Testis (tissue), 3 donors: ENCODE measurements around the gene MOSMO. TPM values are rescaled to one million over a fixed set of nuclear protein-coding genes. Genes with fewer than 3 reads are reported as not detected.
"Not testable (repeated sequence)": the region's sequence is repeated elsewhere in the genome, so short reads cannot be mapped to it uniquely, and the experiment has no call there.

Experiments used
- DNase-seq: peaks from one replicate; pipeline ENCODE4 v3.0.0-alpha.2; 2019
- H3K27ac ChIP-seq, 2 donors: fragments of 200-600 bp; sonication (generic); one replicate each; pipeline ENCODE4 v1.5.1; 2019
- H3K27me3 ChIP-seq: fragments of 200-600 bp; sonication (generic); one replicate; pipeline ENCODE4 v1.5.1; 2019
- H3K36me3 ChIP-seq: fragments of 200-600 bp; sonication (generic); one replicate; pipeline ENCODE4 v1.5.1; 2017; ENCODE audit warnings: low read depth; ENCODE audit errors: missing control alignments
- H3K4me1 ChIP-seq: fragments of 200-600 bp; sonication (generic); one replicate; pipeline ENCODE4 v1.5.1; 2019
- H3K4me3 ChIP-seq, 2 donors: fragments of 200-600 bp; sonication (generic); one replicate each; pipeline ENCODE4 v1.5.1; 2017 to 2019
- H3K9me3 ChIP-seq: fragments of 200-600 bp; sonication (generic); one replicate; pipeline ENCODE4 v1.5.1; 2017
- POLR2A ChIP-seq: fragments of 450-650 bp; IDR thresholded peaks from one replicate; pipeline ENCODE4 v1.6.1; 2017; ENCODE audit warnings: antibody characterized with exemption, mild to moderate bottlenecking, moderate library complexity
- WGBS, 2 donors: methylation state at CpG; one replicate each; pipeline ENCODE4 v1.1.5; 2018; 5-methylcytosine and 5-hydroxymethylcytosine counted together
- intact Hi-C: fragments of 100-400 bp; cut with DNase I; formaldehyde crosslinking; loops from one replicate; pipeline ENCODE4 v1.15.1; 2023; ENCODE audit warnings: low total_unique reads
- polyA plus RNA-seq: library from polyadenylated mRNA; stranded (reverse); fragments of 350-450 nt; fragmentation: Illumina TruSeq; extraction: RNeasy Lipid Tissue Mini Kit (QIAGEN cat#74804); gene quantifications from one replicate; pipeline ENCODE4 v1.2.3, GENCODE V29; 2014; ENCODE audit warnings: low read depth, low replicate concordance; ENCODE audit not compliant: insufficient read depth
- total RNA-seq, 2 donors: library from RNA; depleted of rRNA; stranded (reverse); fragments of >200 nt; gene quantifications; one replicate each; pipeline ENCODE4 v1.2.3, GENCODE V29; 2016
- TF ChIP-seq, protein P1 (sequence below), 3 experiments: fragments of 450-650 bp in 2 of 3; fragments of 200-600 bp in 1 of 3; sonication (generic) in 1 of 3; IDR thresholded peaks; one replicate each; pipeline ENCODE4 v1.5.1; 2016 to 2019; ENCODE audit warnings: antibody characterized with exemption in 3 of 3, mild to moderate bottlenecking in 2 of 3, moderate library complexity in 1 of 3

The MOSMO gene
- total and polyA plus RNA-seq, 3 donors from 2014 or later, result 17.4 to 36.8 (median 33.4) TPM

GRCh38 chr16:22109258-22109898 is 101.5 kb downstream of the MOSMO start:
- Histone ChIP-seq H3K27ac (no peak overlapping the region), H3K9me3 (no peaks in the 10 kb centered on the region), H3K4me1 (no peaks in the 10 kb centered on the region), H3K4me3 (no peak overlapping the region), H3K27me3 (no peaks in the 10 kb centered on the region), H3K36me3 (no peaks in the 10 kb centered on the region)
- intact Hi-C loops, result no loop called here
- WGBS, 2 donors, result 69 to 79% methylated on average over 4 of the region's 4 CpGs
- DNase-seq, result no peak
- TF ChIP-seq POLR2A, result no peak
- TF ChIP-seq, protein P1, sequence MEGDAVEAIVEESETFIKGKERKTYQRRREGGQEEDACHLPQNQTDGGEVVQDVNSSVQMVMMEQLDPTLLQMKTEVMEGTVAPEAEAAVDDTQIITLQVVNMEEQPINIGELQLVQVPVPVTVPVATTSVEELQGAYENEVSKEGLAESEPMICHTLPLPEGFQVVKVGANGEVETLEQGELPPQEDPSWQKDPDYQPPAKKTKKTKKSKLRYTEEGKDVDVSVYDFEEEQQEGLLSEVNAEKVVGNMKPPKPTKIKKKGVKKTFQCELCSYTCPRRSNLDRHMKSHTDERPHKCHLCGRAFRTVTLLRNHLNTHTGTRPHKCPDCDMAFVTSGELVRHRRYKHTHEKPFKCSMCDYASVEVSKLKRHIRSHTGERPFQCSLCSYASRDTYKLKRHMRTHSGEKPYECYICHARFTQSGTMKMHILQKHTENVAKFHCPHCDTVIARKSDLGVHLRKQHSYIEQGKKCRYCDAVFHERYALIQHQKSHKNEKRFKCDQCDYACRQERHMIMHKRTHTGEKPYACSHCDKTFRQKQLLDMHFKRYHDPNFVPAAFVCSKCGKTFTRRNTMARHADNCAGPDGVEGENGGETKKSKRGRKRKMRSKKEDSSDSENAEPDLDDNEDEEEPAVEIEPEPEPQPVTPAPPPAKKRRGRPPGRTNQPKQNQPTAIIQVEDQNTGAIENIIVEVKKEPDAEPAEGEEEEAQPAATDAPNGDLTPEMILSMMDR (IDR thresholded peaks at IDR 0.05), result no peak

- H3K36me3 ChIP-seq, result not testable (repeated sequence)
- 75 to 87% methylated on average over 5 of the region's 5 CpGs for WGBS, 2 donors
Observed at GRCh38 chr16:22111629-22112028, 103.7 kb downstream of the MOSMO start.

DNA sequence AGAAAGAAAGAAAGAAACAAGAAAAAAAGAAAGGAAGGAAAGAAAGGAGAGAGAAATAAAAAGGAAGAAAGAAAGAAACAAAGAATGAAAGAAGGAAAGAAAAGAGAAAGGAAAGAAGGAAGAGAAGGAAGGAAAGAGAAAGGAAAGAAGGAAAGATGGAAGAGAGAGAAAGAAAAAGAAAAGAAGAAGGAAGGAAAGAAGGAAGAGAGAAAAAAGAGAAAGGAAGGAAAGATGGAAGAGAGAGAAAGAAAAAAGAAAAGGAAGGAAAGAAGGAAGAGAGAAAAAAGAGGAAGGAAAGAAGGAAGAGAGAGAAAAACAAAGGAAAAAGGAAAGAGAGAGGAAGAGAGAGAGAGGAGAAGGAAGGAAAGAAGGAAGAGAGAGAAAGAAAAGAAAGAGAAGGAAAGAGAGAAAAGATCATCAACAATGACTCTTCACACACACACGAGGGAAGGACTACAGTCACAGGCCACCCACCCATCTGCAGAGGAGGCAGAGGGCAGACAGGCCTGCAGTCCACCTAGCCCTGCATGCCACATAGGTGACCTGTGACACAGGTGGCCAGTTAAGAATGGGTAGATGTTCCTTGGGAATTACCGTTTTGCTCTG is 108.3 kb downstream of the MOSMO start:
- no peak overlapping the region for H3K27ac ChIP-seq
- no peak overlapping the region for H3K4me3 ChIP-seq
- no peaks in the 10 kb centered on the region for H3K9me3 ChIP-seq
- intact Hi-C loops, result no loop called here
- no peak for TF ChIP-seq POLR2A
- TF ChIP-seq, protein P1 (IDR thresholded peaks at IDR 0.05), result no peak
- DNase-seq, result no peak
- no peaks in the 10 kb centered on the region for H3K4me1 ChIP-seq
- H3K36me3 ChIP-seq, result no peaks in the 10 kb centered on the region
- 80 to 83% methylated on average over 2 of the region's 2 CpGs for WGBS, 2 donors
- no peaks in the 10 kb centered on the region for H3K27me3 ChIP-seq

More at GRCh38 chr16:22111629-22112028, 103.7 kb downstream of the MOSMO start:
- H3K4me3 ChIP-seq, H3K9me3 ChIP-seq, DNase-seq, H3K27ac ChIP-seq, H3K4me1 ChIP-seq, H3K27me3 ChIP-seq, intact Hi-C loops: not testable (repeated sequence)

GRCh38 chr16:22117609-22118008 is 109.7 kb downstream of the MOSMO start:
- H3K36me3 ChIP-seq, result no peaks in the 10 kb centered on the region
- no peak overlapping the region for H3K4me3 ChIP-seq
- TF ChIP-seq, protein P1 (IDR thresholded peaks at IDR 0.05), result no peak
- no peak for TF ChIP-seq POLR2A
- DNase-seq, result no peak
- H3K9me3 ChIP-seq, result no peaks in the 10 kb centered on the region
- H3K27ac ChIP-seq, result no peak overlapping the region
- 75 to 92% methylated on average over 2 of the region's 2 CpGs for WGBS, 2 donors
- H3K27me3 ChIP-seq, result no peaks in the 10 kb centered on the region
- no peaks in the 10 kb centered on the region for H3K4me1 ChIP-seq
- intact Hi-C loops, result no loop called here

GRCh38 chr16:22120440-22120839 is 112.5 kb downstream of the MOSMO start:
- Histone ChIP-seq H3K27ac (no peak overlapping the region), H3K27me3 (no peaks in the 10 kb centered on the region), H3K4me3 (no peak overlapping the region), H3K36me3 (no peaks in the 10 kb centered on the region), H3K4me1 (no peaks in the 10 kb centered on the region), H3K9me3 (no peaks in the 10 kb centered on the region)
- no peak for TF ChIP-seq POLR2A
- TF ChIP-seq, protein P1 (IDR thresholded peaks at IDR 0.05), result no peak
- no peak for DNase-seq
- 79 to 83% methylated on average over 3 of the region's 3 CpGs for WGBS, 2 donors
- intact Hi-C loops, result no loop called here
